Activated T-cell treated with anti-CD3 and anti-CD28 coated beads, Interleukin-2, amount 50 U/mL, for 48 hours (primary cell): ENCODE measurements around the gene ABCG8.

Source experiments
- DNase-seq, 2 experiments: peaks; one replicate each; pipeline ENCODE4 v3.0.0-alpha.2; 2020

The ABCG8 gene

DNA sequence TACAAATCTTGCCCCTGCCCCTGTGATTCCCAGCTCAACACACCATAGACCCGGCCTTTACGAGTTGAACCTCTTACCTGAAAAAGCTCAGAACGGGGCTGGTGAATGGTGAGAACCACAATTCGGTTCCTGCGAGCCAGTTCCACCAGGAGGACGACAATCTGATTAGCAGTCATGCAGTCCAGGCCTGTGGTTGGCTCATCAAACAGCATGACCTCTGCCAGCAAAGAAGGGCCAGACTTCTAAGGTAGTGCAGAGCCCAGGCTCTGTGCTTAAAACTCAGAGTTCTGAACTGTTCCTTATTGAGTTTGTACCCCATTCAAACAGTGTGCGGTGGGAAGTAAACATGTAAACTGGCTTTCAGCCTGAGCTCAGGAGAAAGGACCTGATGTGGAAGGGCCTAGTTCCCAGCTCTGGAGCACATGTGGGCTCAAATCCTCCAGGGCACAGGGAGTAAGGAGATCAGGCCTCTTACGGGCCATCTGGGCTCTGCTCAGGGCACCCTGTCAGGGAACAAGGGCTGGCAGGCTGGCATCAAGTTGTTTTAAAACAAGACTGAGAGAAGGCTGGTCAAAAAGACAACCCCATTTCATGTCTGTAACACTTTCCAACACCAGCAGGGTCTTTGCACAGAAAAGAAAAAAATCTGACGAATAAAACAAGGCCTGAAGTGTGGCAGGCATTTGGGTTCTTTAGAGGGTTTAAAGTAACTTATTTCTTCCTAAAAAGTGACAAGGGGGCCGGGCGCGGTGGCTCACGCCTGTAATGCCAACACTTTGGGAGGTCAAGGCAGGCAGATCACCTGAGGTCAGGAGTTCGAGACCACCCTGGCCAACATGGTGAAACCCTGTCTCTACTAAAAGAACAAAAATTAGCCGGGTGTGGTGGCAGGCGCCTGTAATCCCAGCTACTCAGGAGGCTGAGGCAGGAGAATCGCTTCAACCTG, 12.2 kb upstream of the ABCG8 start:
- no peak for DNase-seq

DNA sequence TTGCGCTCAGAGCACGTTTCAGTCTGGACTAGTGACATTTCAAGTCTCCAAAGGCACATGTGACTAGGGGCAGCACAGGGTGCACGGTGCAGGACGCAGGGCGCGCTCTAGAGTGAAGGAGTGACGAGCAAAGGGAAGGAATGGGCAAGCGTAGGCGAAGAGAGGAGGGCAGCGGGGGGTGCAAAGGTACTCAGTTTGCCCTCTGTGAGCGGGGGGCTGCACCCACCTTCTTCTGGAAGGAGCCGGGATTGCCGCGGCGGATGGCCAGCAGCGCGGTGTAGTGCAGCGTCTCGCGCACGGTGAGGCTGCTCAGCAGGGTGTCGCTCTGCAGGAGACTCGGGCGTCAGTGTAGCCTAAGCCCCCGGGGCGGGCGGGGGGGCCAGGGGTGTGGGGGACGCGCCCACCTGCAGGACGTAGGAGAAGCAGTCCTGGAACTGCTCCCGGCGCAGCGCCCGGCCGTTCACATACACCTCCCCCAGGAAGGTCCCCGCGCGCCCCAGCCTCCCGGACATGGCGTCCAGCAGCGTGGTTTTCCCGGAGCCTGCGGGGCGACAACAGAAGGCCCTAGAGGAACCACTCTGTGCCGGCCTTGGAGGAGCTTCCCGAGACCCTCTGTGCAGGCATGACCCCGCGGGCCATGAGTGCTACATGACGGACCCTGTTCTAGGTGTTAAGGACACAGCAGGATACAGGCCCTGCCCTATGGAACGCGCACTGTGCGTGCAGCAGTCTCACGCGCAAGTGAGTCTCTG, 7.1 kb upstream of the ABCG8 start:
- no peak for DNase-seq

DNA sequence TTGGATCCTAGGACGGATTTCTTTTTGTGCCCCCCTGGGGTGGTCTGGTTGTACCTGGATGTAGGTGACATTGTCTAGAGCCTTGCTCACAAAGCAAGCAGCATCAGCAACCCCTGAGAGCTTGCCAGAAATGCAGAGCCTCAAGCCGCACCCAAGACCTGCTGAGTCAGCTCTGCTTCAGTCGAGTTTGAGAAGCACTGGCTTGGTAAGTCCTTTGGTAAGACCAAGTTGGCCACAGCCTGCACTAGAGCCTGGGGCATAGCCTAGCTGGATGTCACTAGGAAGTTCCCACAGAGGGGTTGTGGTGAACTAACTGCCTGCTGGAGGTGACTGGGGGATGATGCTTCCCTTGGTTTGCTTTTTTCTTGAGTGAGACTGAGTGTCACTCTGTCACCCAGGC, 6.3 kb upstream of the ABCG8 start:
- DNase-seq, result no peak

DNA sequence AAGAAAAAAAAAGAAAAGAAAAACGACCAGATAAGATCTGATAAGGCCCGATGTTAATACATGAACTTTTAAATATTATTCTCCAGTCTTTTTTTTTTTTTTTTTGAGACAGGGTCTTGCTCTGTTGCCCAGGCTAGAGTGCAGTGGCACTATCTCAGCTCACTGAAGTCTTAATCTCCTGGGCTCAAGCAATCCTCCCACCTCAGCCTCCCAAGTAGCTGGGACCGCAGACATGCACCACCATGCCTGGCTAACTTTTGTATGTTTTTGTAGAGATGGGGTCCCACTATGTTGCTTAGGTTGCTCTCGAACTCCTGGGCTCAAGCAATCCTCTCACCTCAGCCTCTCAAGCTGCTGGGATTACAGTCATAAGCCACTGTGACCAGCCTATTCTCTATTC, 1.7 kb upstream of the ABCG8 start:
- DNase-seq, result no peak

DNA sequence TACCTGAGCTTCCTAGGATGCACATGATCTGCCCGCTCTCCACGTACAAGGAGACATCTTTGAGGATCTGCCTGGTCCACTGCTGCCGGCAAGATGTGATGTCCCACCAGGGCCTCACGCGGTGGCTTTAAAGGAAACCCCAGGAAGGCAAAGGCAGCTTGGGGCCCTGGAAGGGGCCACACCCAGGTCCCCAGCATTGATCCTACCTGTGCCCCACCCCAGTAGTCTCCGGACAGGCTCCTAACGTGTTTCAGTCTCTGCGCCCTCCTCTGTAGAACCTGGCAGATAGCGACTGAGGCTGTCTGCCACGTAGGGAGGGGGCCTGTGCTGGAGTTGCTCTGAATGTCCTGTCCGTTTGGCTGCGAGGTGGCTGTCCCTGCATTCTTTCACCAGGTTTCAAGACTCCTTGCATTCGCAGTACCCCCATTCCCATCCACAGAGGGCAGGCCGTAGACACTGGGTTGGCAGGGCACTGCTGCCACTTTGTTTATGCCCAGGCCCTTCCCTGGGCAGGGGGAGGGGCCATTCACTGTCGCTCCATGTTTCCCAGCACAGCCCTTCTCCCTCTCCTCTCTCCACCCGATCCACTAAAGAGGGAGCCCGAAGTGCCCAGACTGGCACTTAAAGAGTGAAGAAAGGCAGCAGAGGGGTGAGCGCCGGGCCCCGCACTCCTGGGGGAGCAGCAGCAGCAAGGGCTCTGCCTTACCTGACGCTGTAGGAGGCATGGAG, 776 bp upstream of the ABCG8 start:
- no peak for DNase-seq

DNA sequence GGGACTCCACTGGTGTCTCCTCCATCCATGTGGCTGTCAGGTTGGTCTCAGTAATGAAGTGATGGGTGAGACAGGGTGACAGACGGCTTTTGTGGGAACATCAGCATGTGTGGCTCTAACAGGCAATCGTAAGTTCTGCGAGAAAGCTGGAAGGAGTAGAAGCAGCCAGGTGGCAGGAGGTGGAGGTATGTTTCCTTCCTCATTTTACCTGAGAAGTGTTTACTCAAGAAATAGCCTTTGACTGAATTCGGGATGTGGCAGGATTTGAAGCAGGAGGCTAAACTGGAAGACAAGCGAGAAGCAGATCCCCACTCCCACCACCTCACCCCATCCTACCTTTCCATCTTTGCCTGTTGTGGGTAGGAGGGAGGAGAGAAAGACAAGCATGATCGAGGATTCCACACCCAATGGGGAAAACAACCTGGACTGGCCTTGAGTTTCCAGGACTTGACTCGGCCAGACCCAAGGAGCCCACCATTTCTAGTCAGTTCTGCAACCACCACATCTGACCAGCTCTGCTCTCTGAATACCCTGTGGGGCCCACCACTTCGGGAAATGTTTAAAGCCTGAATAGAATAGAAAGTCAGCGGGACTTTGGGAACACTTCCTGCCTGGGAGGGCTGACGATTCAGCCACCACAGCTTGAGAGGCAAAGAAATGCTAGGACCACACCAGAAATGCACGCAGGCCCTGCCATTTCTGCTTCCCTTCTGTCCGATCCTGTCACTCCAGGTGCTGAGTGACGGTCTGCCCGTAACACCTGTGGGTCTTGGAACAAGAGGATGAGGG, 1.2 kb downstream of the ABCG8 start:
- DNase-seq, result no peak

DNA sequence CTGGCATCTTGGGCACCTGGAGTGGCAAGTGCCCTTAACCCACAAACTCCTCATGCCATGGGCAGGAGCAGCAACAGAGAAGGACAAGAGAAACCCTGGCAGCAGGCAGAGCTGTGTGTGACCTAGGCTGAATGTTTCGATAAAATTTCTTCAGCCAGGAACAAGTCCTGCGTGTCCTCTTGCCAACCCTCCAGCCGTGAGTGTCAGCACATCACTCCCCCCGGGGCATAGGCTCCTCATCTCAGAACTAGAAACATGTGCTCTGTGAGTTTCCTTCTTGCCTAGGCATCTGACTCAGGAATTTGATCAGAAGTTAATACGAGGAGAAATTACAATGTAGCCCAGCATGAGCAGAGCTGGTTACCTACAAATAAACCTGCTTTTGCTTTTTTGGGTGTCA, 2.2 kb downstream of the ABCG8 start:
- DNase-seq, result no peak

DNA sequence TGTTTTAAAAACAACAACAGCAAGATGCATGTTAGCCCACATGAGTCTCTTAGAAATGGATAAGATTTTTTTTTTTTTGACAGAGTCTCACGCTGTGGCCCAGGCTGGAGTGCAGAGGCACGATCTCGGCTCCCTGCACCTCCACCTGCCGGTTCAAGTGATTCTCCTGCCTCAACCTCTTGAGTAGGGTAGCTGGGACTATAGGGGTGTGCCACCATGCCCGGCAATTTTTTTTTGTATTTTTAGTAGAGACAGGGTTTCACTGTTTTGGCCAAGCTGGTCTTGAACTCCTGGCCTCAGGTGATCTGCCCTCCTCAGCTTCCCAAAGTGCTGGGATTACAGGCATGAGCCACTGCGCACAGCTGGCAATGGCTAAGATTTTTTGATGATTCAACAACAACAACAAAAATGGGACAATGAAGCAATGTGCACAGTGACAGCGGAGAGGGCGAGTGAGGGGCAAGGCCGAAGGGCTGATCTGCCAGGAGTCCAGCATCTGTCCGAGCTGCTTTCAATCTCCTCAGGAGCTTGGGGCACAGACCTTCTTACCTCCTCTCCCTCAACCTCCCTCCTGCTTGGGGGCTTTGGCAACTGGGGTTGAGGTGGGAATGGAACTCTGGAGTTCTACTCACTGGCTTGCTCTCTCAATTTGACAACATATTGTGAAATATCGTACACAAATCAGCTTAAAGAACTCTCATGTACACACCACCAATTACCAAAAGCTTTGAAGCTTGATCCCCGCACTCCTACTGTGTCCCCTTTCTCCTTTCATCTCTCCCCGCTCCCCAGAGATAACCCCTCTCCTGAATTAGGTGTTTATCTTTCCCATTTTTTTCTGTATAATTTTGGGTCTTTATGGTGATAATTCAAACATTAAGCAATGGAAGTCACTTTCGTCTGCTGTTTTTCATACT, 3.4 kb downstream of the ABCG8 start:
- no peak for DNase-seq

DNA sequence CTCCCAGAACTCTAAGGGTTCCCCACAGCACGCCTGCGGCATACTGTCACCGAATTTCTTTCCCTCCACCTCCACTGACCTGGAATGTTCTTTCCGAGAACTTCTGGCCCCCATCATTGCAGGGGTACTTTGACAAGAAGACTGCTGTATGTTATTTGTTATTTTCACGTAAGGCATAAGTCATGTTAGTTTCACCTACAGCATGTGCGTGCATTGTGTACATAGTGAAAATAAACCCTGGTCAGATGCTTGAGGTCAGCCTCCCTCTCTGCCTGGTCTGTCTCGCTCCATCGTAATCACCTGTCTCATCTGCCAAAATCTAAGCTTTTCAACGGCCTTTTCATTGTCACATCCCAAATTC, 4.1 kb downstream of the ABCG8 start:
- no peak for DNase-seq

DNA sequence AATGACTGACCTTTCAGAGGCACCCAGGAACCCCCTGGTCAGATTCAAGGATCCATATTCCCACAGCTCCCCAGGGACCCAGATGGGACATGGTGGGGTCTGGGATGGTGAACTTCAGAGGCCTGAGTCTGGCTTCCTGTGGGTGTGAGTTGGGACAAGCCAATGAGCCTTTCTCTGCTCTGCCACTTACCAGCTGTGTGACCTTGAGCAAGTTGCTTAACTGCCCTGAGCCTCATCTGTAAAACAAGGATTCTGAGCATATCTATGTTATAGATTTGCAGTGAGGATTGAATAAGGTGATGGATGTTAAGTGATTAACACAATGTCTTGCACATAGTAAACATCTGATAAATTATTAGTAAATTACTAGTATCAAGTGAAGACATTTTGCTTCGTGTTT, 6.4 kb downstream of the ABCG8 start:
- DNase-seq, result no peak

DNA sequence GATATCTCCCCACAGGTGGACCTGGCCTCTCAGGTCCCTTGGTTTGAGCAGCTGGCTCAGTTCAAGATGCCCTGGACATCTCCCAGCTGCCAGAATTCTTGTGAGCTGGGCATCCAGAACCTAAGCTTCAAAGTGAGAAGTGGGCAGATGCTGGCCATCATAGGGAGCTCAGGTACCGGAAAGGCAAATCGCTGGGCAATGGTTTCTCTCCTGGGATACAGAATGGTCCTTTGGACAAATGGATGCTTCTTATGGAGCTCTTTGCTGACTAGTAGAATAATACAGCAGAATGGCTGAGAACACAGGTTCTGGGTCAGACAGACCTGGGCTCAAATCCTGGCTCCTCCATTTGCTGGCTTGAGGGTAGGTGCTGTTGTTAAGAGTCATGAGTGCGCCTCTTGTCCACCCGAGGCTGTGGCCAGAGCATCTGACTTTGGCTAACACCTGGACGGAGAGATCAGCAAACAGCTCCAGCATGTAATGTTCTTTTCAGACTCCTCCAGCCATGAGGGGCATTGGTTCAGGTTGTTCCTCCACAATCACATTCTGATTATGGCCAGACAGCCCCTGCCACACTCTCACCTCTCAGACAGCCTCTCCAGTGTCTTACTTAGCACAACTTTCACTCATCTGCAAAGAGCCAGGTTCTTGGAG, 7.5 kb downstream of the ABCG8 start:
- DNase-seq, result no peak

DNA sequence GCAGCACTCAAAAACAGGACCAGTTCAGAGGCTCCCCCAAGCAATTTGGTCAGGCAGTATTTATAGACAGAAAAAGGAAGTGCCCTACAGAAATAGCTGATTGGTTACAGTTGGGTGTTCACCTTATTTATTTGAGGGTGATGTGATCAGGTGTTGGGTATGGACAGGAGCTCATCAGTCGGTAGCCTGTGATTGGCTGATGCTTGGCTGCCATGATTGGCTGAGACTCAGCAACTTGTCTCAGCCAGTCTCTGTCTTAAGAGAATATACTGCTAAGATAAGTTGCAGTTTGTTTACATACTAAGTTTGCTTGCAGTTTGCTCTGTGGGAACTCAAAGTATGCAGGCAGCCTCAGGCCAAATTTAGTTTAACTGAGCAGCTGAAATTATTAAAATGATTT, 9.4 kb downstream of the ABCG8 start:
- DNase-seq, result no peak

DNA sequence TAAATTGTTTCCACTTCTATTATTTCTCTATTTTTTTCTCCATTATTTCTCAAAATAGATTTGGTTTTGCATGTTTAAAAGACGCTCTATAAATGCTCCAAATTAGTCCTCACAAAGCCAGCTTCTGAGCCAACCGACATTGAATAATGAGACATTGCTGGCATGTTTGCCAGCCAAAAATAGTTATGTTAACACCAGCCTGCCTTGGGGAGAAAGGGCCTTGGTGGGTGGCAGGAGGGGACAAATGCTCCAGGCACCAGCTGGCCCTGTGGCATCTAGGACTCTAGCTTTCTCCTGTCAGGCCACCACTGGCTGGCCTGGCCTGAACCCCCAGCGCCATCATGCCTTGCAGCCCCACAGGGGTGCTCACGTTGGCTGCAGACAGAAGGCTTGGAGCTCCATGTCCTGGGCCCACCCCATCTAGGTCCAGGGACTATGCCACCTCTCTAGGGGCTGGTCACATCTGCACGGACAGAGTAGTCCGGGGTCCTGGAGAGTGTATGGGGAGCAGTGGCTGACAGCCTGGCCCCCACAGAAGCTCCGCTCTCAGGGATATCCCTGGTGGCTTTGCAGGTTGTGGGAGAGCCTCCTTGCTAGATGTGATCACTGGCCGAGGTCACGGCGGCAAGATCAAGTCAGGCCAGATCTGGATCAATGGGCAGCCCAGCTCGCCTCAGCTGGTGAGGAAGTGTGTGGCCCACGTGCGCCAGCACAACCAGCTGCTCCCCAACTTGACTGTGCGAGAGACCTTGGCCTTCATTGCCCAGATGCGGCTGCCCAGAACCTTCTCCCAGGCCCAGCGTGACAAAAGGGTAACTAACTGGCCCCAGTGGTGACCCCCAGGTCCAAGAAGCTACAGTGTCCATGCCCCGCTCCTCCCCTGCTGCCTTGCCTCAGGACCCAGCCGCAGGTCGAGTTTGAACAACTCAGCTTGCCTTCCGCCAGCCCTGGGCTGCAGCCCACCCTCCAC, 12.5 kb downstream of the ABCG8 start:
- DNase-seq, result no peak

DNA sequence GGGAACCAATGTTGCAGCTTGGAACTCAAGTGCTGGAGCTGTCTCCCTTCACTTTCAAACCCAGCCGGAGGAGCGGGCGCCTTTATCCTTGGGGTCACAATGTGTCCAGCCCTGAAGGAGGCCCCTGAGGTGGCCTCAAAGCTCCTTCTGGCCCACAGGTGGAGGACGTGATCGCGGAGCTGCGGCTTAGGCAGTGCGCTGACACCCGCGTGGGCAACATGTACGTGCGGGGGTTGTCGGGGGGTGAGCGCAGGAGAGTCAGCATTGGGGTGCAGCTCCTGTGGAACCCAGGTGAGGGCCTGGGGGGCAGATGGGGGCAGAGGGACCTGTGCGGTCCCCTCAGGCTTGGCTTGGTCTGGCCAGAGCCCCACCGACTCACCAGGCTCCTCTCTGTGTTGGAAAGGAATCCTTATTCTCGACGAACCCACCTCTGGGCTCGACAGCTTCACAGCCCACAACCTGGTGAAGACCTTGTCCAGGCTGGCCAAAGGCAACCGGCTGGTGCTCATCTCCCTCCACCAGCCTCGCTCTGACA, 13.5 kb downstream of the ABCG8 start:
- DNase-seq, result no peak

DNA sequence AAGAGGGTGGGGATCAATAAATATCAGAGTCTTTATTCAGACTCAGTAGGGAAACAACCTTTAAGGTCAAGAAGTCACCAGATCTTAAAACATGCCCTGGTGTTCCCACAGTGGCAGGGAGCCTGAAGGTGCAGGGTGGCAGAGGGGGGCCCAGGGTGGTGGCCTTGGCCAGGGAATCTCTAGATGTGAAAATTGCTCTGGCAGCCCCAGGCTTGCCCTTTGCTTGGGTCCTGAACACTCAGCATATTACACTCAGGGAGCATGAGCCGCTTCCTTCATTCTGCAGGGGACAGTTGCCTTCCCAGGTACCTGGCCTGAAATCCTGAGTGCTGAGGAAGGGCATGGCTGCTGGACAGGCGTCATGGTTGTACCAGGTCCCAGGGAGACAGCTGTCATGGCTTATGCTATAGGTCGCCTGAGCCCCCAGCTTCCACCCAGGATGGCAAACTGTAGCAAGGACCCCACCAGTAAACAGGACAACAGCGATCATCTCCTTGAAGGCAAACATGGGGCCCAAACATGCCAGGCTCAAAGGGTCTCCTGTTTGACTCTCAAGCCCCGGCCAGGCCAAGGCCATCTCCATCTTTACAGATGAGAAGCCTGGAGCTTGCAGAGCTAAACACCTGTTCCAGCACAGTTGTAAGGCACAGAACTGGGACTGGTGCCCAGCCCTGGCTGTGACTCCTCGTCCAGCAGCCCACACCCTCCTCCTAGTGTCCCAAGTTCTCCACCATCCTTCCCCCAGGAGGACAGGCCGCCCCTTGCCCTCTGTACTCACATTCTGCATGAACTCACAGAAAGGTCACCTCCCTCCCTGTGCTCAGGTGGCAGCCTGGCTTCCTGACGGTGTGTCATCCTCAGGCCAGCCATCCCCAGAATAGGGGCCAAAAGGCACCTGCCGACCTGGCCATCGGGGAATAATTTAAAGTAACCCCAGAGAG, 14.6 kb downstream of the ABCG8 start:
- DNase-seq, result no peak

DNA sequence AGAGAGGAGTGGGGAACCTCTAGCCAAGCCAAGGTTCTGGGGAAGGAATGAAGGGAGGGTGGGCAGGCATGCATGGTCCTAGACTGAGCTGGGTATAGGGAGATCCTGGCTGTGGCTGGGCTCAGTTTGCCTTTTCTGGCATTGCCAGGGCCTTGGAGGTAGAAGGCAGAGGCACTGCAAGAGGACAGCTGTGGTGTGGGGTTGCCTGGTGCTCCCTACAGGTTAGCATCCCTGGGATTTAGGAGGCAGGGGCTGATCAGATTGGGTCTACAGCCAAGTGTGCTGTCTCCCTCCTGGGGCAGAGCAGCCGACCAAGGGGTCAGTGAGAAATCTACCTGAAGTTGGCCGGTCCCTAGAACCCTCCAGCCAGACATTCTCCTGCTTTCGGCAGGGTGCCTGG, 15.9 kb downstream of the ABCG8 start:
- no peak for DNase-seq

DNA sequence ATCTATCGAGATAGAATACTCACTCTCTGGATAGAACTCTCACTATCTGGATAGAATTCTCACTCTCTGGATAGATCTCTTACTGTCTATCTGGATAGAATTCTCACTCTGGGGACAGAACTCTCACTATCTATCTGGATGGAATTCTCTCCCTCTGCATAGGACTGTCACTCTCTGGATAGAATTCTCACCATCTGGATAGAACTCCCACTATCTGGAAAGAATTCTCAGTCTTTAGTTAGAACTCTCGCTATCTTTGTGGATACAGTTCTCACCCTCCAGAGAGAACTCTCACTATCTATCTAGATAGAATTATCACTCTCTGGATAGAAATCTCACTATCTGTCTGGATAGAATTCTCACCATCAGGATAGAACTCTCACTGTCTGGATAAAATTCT, 16.5 kb downstream of the ABCG8 start:
- DNase-seq, result no peak

DNA sequence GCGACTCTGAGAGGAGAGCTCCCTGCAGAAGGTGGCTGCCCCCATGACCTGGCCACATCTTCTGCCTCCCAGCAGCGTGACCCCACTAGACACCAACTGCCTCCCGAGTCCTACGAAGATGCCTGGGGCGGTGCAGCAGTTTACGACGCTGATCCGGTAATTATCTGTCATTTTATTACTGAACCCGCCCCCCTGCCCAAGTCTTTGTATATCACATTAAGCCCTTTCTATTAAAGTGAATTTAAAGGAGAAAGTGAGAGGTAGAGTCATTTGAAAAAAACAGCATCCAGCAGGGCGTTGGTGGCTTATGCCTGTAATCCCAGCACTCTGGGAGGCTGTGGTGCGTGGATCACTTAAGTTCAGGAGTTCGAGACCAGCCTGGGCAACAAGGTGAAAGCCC, 33.4 kb downstream of the ABCG8 start:
- no peak for DNase-seq
